Gastroesophageal sphincter (tissue), 3 donors: ENCODE results near the gene TSTD2.

Experiments used
- CTCF ChIP-seq, 4 experiments: fragments of 200-600 bp in 2 of 4; fragments of 450-650 bp in 2 of 4; sonication (generic) in 1 of 4; IDR thresholded peaks; one replicate each; pipeline ENCODE4 v1.5.1; 2017 to 2019; ENCODE audit warnings: antibody characterized with exemption in 4 of 4, mild to moderate bottlenecking in 2 of 4, moderate library complexity in 2 of 4
- POLR2AphosphoS5 ChIP-seq: sonication (generic); formaldehyde crosslinking; IDR thresholded peaks from one replicate; pipeline ENCODE4 v1.6.1; 2017; ENCODE audit warnings: antibody characterized with exemption

GRCh38 chr9:97561501-97561900 is 71.7 kb downstream of the TSTD2 start:
- TF ChIP-seq CTCF (IDR thresholded peaks at IDR 0.05) (no peak), POLR2AphosphoS5 (no peak)
